Fibroblast of lung (primary cell): Measurements from ENCODE around the gene PPP4R4.

ENCODE experiments used
- EZH2 ChIP-seq: IDR thresholded peaks from 2 replicates; pipeline ENCODE4 v1.5.1; 2012; ENCODE audit warnings: low read length, control low read depth, mild to moderate bottlenecking; ENCODE audit errors: missing control alignments
- TF ChIP-seq, protein P1 (sequence below), 2 donors: IDR thresholded peaks in 1 of 2; conservative IDR thresholded peaks in 1 of 2; 1 replicate in 1 of 2; 2 replicates in 1 of 2; pipeline ENCODE4 v1.5.1; 2011 to 2012; ENCODE audit warnings: low read length in 2 of 2, control low read depth in 1 of 2, inconsistent platforms in 1 of 2, low read depth in 1 of 2, mild to moderate bottlenecking in 1 of 2

DNA sequence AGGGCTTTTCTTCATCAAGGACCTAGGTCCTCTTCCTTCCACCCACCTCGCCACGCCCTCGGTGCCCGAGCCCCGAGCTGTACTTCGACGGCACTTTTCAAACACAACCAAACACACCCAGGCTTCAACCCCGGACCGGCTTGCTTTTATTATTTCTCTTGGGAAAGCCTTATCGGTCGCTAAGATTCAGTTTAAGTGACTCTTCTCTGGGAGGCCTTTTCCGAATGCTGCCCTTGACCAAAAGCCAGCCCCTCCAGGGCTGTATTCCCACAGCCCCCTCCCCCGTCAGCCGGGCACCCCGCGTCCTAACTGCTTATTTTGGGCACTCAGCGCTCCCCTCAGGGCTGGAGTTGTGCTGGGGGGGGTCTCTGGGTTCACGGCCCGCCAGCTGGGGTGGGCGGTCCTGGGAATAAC is 644 bp upstream of the PPP4R4 start:
- TF ChIP-seq, protein P1, sequence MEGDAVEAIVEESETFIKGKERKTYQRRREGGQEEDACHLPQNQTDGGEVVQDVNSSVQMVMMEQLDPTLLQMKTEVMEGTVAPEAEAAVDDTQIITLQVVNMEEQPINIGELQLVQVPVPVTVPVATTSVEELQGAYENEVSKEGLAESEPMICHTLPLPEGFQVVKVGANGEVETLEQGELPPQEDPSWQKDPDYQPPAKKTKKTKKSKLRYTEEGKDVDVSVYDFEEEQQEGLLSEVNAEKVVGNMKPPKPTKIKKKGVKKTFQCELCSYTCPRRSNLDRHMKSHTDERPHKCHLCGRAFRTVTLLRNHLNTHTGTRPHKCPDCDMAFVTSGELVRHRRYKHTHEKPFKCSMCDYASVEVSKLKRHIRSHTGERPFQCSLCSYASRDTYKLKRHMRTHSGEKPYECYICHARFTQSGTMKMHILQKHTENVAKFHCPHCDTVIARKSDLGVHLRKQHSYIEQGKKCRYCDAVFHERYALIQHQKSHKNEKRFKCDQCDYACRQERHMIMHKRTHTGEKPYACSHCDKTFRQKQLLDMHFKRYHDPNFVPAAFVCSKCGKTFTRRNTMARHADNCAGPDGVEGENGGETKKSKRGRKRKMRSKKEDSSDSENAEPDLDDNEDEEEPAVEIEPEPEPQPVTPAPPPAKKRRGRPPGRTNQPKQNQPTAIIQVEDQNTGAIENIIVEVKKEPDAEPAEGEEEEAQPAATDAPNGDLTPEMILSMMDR (conservative IDR thresholded peaks at IDR 0.05 in 1 of 2, IDR thresholded peaks at IDR 0.05 in 1 of 2; ENCODE audit: low read depth in 1 of 2, low read length in 2 of 2) = no peak
- no peak for TF ChIP-seq EZH2
